Ovary (tissue), 3 donors: Measurements from ENCODE around the gene TAF11L2.
"Not testable (repeated sequence)": the region's sequence is repeated elsewhere in the genome, so short reads cannot be mapped to it uniquely, and the experiment has no call there.

Source experiments
- EP300 ChIP-seq: sonication (generic); formaldehyde crosslinking; IDR thresholded peaks from one replicate; pipeline ENCODE4 v1.6.1; 2017; ENCODE audit warnings: antibody characterized with exemption
- POLR2A ChIP-seq: fragments of 450-650 bp; IDR thresholded peaks from one replicate; pipeline ENCODE4 v1.6.1; 2017; ENCODE audit warnings: antibody characterized with exemption, mild to moderate bottlenecking, moderate library complexity
- TF ChIP-seq, protein P1 (sequence below), 3 donors: fragments of 450-650 bp in 2 of 3; fragments of 200-600 bp in 1 of 3; IDR thresholded peaks; one replicate each; pipeline versions ENCODE4 v1.5.1 to v1.8.0; 2016 to 2022; ENCODE audit warnings: antibody characterized with exemption in 3 of 3, mild to moderate bottlenecking in 1 of 3
- donor health status: DM: no; HTN: no; CAD: no.

DNA sequence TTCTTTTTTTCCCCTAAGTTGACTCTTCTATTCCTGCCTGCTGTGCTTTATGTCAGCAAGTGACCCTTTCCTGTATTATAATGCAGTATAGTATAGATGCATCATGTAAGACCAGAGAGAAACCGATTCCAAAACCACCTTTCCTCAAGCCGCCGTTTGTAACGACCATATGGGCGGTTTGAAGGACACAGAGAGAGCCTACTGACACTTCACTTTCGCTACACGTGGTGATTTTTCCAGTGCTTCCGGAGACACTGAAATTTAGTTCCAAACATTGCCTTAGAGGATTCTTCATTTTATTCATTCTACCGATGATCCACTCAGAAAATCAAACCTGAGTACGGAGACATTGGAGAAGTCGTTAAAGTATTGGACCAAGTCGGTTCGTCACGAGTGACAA, 21.5 kb downstream of the TAF11L2 start:
- TF ChIP-seq, protein P1, sequence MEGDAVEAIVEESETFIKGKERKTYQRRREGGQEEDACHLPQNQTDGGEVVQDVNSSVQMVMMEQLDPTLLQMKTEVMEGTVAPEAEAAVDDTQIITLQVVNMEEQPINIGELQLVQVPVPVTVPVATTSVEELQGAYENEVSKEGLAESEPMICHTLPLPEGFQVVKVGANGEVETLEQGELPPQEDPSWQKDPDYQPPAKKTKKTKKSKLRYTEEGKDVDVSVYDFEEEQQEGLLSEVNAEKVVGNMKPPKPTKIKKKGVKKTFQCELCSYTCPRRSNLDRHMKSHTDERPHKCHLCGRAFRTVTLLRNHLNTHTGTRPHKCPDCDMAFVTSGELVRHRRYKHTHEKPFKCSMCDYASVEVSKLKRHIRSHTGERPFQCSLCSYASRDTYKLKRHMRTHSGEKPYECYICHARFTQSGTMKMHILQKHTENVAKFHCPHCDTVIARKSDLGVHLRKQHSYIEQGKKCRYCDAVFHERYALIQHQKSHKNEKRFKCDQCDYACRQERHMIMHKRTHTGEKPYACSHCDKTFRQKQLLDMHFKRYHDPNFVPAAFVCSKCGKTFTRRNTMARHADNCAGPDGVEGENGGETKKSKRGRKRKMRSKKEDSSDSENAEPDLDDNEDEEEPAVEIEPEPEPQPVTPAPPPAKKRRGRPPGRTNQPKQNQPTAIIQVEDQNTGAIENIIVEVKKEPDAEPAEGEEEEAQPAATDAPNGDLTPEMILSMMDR (IDR thresholded peaks at IDR 0.05), result not testable (repeated sequence)
- not testable (repeated sequence) for TF ChIP-seq POLR2A, EP300
